HG02981 (cell line): ENCODE measurements around the gene CDH2.

Experiments
- ATAC-seq: cut with Tn5 transposase; IDR thresholded peaks from one replicate; pipeline ENCODE4 v1.9.1; 2021; ENCODE audit warnings: mild to moderate bottlenecking, moderate library complexity; ENCODE audit not compliant: unreplicated experiment

Gene CDH2

GRCh38 chr18:28176948-28177827 is at the start of gene CDH2:
CDH2 (minus strand) TSS chr18:28177130; CDS start chr18:28177022, 108 bp downstream.
- no peak for ATAC-seq

DNA sequence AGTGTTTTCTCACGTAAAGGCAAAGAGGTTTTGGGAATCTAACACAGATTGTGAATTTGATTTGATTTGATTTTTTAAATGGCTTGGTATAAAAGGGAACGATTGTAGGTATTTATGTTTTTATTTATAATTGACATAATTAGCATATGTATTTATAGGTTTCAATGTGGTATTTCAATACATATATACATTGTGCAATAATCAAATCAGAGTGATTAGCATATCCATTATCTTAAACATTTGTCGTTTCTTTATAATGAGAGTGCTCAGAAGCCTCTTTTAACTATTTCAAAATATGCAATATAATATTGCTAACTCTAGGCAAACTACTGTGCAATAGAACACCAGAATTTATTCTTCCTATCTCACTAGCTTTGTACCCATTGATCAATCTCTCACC is 35.1 kb upstream of the CDH2 start:
- ATAC-seq: no peak

DNA sequence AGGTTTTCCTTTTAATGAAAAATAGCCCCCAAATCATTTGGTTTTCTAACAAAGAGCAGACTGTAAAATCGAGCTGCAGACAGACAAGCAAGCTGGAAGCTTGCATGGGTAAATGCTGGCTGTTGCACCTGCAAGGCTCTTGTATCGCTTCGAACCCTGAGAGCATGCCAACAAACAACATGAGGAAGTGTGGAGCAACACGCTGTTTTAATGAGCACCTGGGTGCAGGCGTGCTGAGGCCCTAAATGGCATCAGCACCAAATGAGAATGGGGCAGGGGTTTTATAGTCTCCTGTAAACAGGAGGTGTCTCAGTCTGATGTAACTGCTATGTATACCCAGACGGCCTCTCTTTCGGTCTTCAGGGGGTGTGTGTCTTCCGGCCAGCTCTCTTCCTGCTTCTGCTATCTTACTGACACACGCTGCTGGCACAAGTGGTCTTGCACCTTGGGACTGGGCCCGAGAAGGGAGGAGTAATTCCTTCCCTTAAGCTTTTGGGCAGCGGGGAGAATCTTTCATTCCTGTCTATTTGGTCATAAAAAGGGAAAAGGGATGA is 31.9 kb upstream of the CDH2 start:
- ATAC-seq: no peak

DNA sequence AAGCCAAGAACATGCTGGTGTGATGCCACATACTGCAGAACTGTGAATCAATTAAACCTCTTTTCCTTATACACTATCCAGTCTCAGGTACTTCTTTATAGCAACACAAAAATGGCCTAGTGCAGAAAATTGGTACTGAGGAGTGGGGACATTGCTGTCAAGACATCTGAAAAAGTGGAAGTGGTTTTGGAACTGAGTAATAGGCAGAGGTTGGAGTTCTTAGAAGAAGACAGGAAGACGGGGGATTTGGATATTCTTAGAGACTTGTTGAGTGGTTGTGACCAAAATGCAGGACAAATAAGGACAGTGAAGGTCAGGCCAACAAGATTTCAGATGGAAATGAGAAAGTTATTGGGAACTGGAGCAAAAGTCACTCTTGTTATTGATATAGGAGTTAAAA is 31.3 kb upstream of the CDH2 start:
- no peak for ATAC-seq

GRCh38 chr18:28204154-28204553 is 27.2 kb upstream of the CDH2 start:
- no peak for ATAC-seq

- no peak for ATAC-seq
These were observed 24.1 kb upstream of the CDH2 start for GRCh38 chr18:28201056-28201455.

DNA sequence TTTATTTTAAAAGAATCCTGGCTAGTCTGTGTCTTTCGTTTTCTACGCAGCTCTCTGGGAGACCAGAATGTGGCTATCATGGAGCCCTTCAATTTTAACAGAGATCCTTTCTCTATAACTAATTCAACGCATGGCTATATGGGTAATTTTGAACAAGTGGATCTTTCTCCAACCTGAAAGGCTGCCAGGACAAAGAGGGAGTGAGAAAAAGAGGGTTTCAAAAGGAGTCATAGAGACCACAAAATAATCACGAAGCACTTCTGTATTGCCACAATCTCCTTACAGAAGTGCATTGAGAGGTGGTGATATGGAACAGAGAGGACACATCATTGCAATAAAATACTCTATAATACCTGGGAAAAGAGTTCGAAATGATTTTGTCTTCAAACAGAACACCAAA is 21.7 kb upstream of the CDH2 start:
- ATAC-seq: no peak

DNA sequence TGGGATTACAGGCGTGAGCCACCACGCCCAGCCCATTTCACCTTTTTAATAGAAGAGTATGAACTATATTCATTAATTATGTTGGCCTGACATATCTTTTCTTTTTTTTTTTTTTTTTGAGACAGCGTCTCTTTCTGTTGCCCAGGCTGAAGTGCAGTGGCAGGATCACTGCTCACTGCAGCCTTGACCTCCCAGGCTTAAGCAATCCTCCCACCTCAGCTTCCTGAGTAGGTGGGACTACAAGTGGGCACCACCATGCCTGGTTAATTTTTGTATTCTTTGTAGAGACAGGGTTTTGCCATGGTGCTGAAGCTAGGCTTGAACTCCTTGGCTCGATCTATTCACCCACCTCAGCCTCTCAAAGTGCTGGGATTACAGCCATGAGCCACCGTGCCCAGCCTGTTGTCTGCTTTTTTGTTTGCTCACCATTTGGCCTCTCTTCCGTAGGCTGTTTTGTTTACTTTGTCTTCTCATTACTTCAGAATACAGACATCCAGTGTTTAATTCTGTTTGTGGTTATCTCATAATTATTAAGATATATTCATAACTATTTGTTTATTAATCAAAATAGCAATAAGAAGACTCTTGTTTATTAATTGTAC is 16.3 kb upstream of the CDH2 start:
- ATAC-seq: no peak

DNA sequence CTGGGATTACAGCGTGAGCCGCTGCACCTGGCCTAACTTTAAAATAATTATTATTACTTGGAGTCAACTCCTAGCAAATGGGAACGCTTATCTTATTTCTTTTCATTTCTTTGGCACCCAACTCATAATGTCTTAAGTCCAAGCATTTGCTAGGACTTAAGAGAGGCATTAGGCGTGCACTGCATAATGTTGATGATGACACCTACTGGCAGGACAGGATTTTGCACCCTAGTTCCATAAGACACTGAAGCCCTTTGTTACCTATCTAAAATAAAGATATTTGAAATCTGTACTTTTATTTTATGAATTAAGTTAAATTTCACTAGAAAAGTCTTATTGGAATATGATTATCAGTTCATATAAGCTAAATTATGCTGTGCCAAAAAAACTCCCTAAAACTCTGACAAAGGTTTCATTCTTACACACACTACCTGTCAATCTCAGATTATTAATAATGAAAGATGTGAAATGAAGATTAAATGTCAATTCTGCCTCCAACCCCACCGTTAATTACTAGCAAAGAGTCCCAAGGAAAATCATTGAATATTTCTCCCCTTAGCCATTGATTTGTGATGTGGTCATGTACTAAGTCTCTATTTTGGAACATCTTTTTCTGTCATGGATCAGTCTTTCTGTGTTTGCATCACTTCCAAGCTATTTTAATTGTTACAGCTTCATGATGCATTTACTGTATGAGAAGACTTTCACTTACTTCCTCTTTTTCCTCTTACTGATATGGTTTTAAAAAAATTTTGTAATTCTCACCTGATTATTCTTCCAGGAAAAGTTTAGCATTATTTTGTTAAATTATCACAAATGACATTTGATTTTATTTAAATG is 12.7 kb upstream of the CDH2 start:
- peak; percentile 79 for ATAC-seq

DNA sequence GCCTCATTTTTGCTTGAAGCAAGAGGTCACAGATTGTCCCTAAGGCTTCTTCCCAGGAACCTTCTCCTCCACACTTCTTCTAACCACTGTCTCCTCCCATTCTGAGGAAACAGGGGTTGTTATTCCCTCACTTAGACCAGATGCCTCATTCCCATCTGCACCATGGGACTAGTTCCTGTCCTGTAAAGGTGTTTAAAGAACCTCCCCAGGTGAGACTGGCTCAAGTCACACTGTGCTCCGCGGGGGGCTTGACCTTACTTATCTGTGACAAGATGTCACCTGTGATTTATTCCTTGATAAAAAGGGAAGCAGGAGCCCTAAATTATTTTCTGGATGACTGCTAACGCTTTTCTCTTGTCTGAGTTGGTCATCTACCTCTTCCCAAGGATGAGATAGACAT is 8.2 kb upstream of the CDH2 start:
- ATAC-seq: no peak

GRCh38 chr18:28183418-28184078 is 6.6 kb upstream of the CDH2 start:
- no peak for ATAC-seq

DNA sequence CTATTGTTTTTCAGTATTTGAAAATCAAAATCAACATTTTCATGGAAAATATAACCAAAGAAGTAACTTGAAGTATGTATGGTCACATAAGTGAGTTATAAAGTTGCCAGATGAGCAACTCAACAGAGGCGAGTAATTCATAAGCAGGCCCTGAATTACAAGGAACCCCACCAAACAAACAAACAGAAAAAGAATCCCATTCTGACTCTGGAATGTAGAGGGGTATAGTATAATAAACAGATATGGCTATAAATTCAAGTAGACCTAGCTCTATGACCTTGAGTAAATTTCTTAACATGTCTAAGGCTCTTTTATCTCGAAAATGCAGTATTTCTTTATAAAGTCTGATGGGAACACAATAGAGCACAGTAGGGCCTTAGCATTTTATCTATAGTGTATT is 4.7 kb upstream of the CDH2 start:
- no peak for ATAC-seq

DNA sequence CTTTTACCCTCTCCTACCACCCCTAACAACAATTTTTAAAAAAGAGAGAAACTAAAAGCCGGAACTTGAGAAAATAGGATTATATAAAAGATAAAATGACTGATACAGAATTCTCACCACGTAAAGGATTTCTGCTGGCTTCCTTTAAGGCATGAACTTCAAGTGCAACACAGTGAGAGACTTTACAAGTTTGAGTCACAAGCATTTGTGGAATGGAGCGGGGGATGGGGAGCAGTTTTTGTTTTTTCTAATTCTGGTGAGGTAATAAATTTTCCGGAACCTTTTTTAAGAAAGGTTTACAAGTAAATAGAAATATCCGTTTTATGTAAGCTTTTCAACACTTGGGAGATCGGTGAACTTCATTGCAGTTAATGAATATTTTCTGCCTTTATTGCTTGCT is 1.8 kb upstream of the CDH2 start:
- no peak for ATAC-seq

GRCh38 chr18:28177828-28178635 is 1.1 kb upstream of the CDH2 start:
- ATAC-seq: no peak

GRCh38 chr18:28176698-28176947 is 307 bp downstream of the CDH2 start:
- no peak for ATAC-seq

DNA sequence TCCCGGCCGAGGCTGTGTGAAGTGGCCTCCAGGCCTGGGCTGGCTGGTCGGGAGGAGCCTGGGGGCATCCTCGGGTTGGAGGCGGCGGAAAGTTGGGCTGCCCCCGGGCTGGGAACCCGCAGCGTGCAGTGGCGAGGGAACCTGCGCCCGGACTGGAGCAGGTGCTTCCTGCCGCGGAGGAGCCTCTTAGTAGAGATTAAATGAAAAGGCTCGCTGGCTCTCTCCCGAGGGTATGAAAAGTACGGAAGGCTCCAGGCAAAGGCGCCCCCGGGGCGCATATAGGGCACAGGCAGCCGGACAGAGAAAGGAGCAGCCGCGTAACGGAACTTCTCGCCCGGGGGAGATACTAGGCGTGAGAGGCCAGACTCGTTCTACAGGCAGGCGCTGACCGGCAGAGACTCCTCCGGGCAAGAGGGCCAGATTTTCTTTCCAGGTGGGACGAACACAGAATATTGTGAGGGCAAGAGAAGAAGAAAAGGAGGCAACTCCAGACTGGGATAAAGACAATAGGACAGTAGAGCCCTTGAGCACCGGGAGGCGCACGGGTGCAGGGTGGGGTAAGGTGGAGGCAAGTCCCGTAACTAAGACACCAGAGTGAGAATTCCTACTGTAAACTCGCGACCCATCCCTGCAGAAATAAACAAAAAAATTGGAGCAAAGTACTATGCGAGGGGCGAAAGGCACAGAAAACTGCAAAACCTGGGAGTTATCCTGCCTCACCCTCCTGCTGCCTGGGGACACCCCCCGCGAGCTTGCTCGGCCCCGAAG is 816 bp downstream of the CDH2 start:
- no peak for ATAC-seq

GRCh38 chr18:28175150-28175929 is 1.6 kb downstream of the CDH2 start:
- no peak for ATAC-seq

GRCh38 chr18:28174181-28174905 is 2.6 kb downstream of the CDH2 start:
- ATAC-seq: no peak
